IPS-11a (cell line): ENCODE data around the gene ATP4B.

ENCODE experiments used
- H3K4me3 ChIP-seq: one replicate; pipeline ENCODE4 v1.5.1; 2013; ENCODE audit warnings: low read depth, low read length, control low read depth

ATP4B gene

DNA sequence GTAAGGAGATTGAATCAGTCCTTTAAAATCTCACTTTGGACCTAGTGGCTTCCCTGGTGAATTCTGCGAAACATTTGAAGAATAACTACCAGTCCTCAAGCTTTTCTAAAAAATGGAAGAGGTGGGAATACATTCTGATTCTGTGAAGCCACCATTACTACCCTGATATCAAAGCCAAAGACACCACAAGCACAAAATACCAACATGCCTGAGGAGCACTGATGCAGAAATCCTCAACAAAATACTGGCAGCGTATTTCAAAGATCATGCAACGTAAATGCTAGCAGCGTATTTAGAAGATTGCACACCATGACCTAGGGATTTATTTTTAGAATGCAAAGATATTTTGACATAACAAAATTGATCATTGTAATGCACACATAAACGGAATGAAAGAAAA is 14.4 kb downstream of the ATP4B start:
- H3K4me3 ChIP-seq, result no peak overlapping the region

DNA sequence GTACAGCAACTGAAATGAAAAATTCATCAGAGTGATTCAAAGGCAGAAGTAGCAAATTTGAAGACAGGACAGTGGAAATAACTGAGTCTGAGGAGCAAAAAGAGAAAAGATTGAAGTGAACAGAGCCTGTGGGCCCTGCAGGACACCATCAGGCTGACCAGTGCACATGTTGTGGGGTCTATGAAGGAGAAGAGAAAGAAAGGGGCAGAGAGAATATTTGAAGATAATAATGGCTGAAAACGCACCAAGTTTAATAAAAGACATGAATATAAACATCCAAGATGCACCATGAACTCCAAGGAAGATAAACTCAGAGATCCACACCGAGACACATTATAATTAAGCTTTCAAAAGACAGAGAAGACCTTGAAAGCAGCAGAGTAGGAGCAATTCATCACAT is 15.4 kb downstream of the ATP4B start:
- H3K4me3 ChIP-seq, result no peak overlapping the region

- H3K4me3 ChIP-seq, result no peak overlapping the region
Measured at GRCh38 chr13:113641426-113641825, 16.6 kb downstream of the ATP4B start.

DNA sequence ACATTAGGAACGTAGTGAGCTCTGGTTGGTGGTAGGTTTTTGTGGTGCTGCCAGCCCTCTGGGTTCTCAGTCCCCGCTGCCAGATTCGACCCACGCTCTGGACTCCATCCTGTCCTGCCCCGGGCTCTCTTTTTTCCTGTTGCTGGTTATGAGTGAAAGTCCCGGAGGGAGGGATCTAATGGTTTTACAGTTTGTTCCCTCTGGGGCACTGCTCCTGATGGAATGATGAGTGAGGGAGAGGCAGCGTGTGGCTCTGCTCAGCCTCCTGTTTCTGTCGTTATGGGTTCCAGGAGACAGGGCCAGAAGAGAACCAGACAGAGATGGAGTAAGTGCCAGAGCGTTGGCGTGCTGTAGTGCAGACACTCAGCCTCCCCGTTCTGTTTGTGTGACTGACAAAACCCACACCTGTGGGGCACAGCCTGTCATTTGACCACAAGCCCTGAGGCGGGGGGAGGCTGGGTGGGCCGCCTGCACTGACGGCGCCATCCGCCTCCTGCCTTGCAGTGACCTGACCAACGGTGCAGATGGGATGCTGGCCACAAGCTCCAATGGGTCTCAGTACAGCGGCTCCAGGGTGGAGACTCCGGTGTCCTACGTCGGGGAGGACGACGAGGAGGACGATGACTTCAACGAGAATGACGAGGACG is 18.3 kb downstream of the ATP4B start:
- no peak overlapping the region for H3K4me3 ChIP-seq

DNA sequence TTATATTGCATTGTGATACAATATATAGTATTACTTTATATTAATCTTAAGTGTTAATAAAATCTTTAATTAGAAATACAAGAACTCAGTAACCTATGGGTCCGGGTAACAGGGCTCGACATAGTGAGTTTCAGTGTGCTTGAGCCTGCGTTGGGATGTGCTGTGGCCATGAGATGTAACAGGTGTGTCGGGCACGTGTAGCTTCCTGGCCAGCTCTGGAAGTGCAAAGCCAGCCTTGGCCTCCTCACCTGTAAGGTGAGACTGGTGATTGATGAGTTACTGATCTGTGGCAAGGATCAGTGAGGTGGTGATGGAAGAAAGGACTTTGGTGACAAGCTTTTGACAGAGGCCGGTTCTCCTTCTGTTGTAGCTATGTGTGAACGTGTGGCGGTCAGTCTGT is 19.2 kb downstream of the ATP4B start:
- H3K4me3 ChIP-seq, result no peak overlapping the region

DNA sequence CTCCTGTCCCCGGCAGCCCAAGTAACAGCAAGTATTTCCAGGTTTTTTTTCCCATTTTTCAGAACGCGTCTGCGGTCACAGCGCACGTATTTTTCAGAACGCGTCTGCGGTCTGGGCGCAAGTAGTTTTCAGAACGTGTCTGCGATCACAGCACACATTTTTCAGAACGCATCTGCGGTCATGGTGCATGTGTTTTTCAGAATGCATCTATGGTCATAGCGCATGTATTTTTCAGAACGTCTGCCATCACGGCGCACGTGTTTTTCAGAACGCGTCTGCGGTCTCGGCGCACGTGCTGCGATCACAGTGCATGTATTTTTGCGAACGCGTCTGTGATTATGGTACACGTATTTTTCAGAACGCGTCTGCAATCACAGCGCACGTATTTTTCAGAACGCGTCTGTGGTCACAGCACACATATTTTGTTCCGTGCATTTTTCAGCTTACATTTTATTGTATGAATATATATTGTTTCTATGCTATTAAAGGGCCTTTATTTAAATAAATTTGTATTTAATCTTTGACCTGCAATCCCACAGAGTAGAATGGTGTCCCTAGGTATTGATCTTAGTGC is 19.7 kb downstream of the ATP4B start:
- H3K4me3 ChIP-seq, result no peak overlapping the region

DNA sequence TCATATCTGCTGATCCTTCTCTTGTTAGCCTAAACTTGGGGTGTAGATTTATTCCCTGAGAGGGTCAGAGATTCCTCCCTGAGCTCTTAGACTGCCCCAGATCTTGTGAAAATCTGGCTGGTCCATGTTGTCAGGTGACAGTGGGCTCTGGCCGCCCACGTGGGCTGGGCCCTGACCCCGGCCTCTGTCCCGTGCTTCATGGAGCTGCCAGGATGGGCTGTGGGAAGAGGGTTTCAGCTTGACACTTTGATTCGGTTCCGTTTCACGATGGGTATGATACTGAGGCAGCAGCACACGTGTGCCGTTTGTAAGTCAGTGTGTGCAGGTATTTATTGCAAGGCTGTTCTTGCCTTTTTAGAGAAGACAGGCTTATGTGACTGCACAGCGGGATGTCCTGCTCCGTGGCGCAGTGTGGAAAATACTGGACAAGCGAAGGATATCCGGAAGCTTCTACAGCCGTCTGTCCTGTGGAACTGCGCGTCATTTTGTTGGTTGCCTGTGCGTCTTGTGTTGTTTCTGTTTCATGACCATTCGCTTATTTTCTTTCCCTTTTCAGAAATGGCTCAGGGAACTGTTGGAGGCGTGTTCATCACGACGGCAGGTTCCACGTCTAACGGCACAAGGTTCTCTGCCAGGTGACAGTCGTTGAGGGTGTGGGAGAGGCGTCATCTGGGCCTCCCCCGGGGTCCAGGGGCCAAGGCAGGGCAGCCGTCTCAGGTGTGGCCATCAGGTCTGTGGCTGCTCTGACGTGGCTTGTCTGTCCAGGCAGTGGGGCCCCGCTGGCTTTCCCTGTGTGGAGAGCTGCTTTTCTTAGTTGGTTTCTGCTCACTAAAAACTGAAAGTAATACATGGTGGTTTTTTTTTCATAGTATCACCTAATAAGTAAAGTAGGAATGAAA is 20.5 kb downstream of the ATP4B start:
- H3K4me3 ChIP-seq, result no peak overlapping the region

GRCh38 chr13:113636266-113636963 is 21.6 kb downstream of the ATP4B start:
- no peak overlapping the region for H3K4me3 ChIP-seq

- no peak overlapping the region for H3K4me3 ChIP-seq
Measured at GRCh38 chr13:113635709-113636108, 22.3 kb downstream of the ATP4B start.

GRCh38 chr13:113635048-113635420 is 23.0 kb downstream of the ATP4B start:
- H3K4me3 ChIP-seq, result no peak overlapping the region

GRCh38 chr13:113634279-113635047 is 23.5 kb downstream of the ATP4B start:
- no peak overlapping the region for H3K4me3 ChIP-seq

DNA sequence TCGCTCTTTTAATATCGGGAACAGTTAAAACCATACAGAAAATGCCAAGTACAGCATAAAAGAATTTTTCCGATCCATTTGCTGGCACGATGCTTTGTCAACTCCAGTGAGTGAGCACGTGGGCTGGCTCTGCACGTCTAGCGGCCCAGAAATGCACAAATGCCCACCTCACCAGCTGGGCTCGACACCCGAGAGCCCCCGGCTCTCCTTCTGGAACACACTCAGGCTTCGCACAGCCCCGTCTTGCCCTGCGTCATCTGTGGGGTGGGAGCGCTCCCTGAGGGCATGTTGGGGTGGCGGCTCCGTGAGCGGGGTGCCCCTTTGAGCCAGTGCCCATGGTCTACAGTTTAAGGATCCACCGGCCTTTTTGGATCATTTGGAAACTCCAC is 24.5 kb downstream of the ATP4B start:
- no peak overlapping the region for H3K4me3 ChIP-seq

- H3K4me3 ChIP-seq, result no peak overlapping the region
Measured at GRCh38 chr13:113632706-113633484, 25.1 kb downstream of the ATP4B start.

GRCh38 chr13:113631341-113632095 is 26.5 kb downstream of the ATP4B start:
- H3K4me3 ChIP-seq, result no peak overlapping the region

GRCh38 chr13:113630804-113631203 is 27.2 kb downstream of the ATP4B start:
- no peak overlapping the region for H3K4me3 ChIP-seq

GRCh38 chr13:113630296-113630695 is 27.7 kb downstream of the ATP4B start:
- H3K4me3 ChIP-seq, result no peak overlapping the region

DNA sequence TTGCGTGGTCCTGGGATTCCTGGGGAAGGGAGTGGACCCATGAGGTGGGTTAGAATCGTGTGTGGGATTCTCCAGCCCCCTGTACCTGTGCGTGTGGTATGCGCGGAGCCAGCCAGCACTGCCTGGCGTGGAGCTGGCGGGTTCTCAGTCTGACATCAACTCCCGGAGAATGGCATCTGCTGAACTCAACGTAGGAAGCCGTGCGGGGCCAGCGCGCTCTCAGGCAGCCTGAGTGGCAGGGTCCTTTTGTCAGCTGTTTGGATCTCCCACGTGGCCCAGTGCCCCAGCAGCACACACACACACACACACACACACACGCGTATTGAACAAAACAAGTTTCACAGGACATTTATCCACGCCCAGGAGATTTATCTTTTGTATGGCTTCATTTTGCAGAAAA is 28.1 kb downstream of the ATP4B start:
- no peak overlapping the region for H3K4me3 ChIP-seq

- no peak overlapping the region for H3K4me3 ChIP-seq
Measured at GRCh38 chr13:113628291-113629270, 29.4 kb downstream of the ATP4B start.
